Activated CD4-positive, alpha-beta T cell treated with anti-CD3 and anti-CD28 coated beads, Interleukin-10, Interleukin-2, amounts not matched to agents 100 ng/mL and 50 ng/mL, durations not matched to agents 16 hours and 8 hours (primary cell): Measurements from ENCODE around the gene MRPS7.
"Not testable (repeated sequence)": the region's sequence is repeated elsewhere in the genome, so short reads cannot be mapped to it uniquely, and the experiment has no call there.

Experiments used
- DNase-seq: peaks from one replicate; pipeline ENCODE4 v3.0.0-alpha.2; 2020

Gene MRPS7

GRCh38 chr17:75271955-75272847 is 10.5 kb downstream of the MRPS7 start:
- peak; percentile 49 for DNase-seq

- DNase-seq: no peak
Observed at GRCh38 chr17:75272848-75273184, 11.1 kb downstream of the MRPS7 start.

GRCh38 chr17:75273977-75274708 is 12.5 kb downstream of the MRPS7 start:
- no peak for DNase-seq

- no peak for DNase-seq
Observed at GRCh38 chr17:75277664-75278071, 16.0 kb downstream of the MRPS7 start.

- not testable (repeated sequence) for DNase-seq
Observed at GRCh38 chr17:75280189-75280588, 18.5 kb downstream of the MRPS7 start.

GRCh38 chr17:75285123-75285522 is 23.4 kb downstream of the MRPS7 start:
- no peak for DNase-seq

GRCh38 chr17:75287221-75287620 is 25.5 kb downstream of the MRPS7 start:
- no peak for DNase-seq

- no peak for DNase-seq
Observed at GRCh38 chr17:75288359-75288758, 26.7 kb downstream of the MRPS7 start.

- DNase-seq: peak; percentile 66
Observed at GRCh38 chr17:75288770-75289114, 27.1 kb downstream of the MRPS7 start.

- peak; percentile 99 for DNase-seq
Observed at GRCh38 chr17:75289115-75289831, 27.6 kb downstream of the MRPS7 start, which contains the start of gene SLC25A19. Gene SLC25A19 (minus strand): TSS chr17:75289433. CDS start chr17:75286764, 2,669 bp downstream.

- peak; percentile 78 for DNase-seq
Observed at GRCh38 chr17:75289832-75290337, 28.2 kb downstream of the MRPS7 start.

- not testable (repeated sequence) for DNase-seq
Observed at GRCh38 chr17:75292810-75293448, 31.2 kb downstream of the MRPS7 start.

- peak; percentile 88 for DNase-seq
Observed at GRCh38 chr17:75295201-75296158, 33.8 kb downstream of the MRPS7 start.

- DNase-seq: no peak
Observed at GRCh38 chr17:75300280-75300679, 38.6 kb downstream of the MRPS7 start.

- DNase-seq: no peak
Observed at GRCh38 chr17:75301049-75301448, 39.4 kb downstream of the MRPS7 start.

- no peak for DNase-seq
Observed at GRCh38 chr17:75301502-75302206, 40.0 kb downstream of the MRPS7 start.

- DNase-seq: no peak
Observed at GRCh38 chr17:75307957-75308731, 46.5 kb downstream of the MRPS7 start.

- no peak for DNase-seq
Observed at GRCh38 chr17:75308732-75309629, 47.3 kb downstream of the MRPS7 start.
